HG02884 (cell line): Measurements from ENCODE around the gene FAXC.
"Not testable (repeated sequence)": the region's sequence is repeated elsewhere in the genome, so short reads cannot be mapped to it uniquely, and the experiment has no call there.

ENCODE experiments used
- ATAC-seq: cut with Tn5 transposase; IDR thresholded peaks from one replicate; pipeline ENCODE4 v1.9.1; 2021; ENCODE audit warnings: mild to moderate bottlenecking, moderate library complexity; ENCODE audit not compliant: unreplicated experiment

The FAXC gene

GRCh38 chr6:99289701-99290100 is 59.8 kb downstream of the FAXC start:
- ATAC-seq, result no peak

GRCh38 chr6:99288668-99289067 is 60.8 kb downstream of the FAXC start:
- ATAC-seq, result no peak

GRCh38 chr6:99287523-99287922 is 62.0 kb downstream of the FAXC start:
- ATAC-seq, result no peak

GRCh38 chr6:99285881-99286280 is 63.6 kb downstream of the FAXC start:
- no peak for ATAC-seq

- ATAC-seq, result no peak
These were observed 66.9 kb downstream of the FAXC start for GRCh38 chr6:99282479-99283062.

- no peak for ATAC-seq
These were observed 72.7 kb downstream of the FAXC start for GRCh38 chr6:99276747-99277146.

- ATAC-seq, result no peak
These were observed 78.6 kb downstream of the FAXC start for GRCh38 chr6:99270826-99271225.

GRCh38 chr6:99270030-99270429 is 79.4 kb downstream of the FAXC start:
- no peak for ATAC-seq

- no peak for ATAC-seq
These were observed 80.3 kb downstream of the FAXC start for GRCh38 chr6:99269207-99269606.

GRCh38 chr6:99266996-99267395 is 82.5 kb downstream of the FAXC start:
- ATAC-seq, result not testable (repeated sequence)

- not testable (repeated sequence) for ATAC-seq
These were observed 84.0 kb downstream of the FAXC start for GRCh38 chr6:99265447-99265846.

- no peak for ATAC-seq
These were observed 94.6 kb downstream of the FAXC start for GRCh38 chr6:99254616-99255550.

GRCh38 chr6:99253271-99253670 is 96.2 kb downstream of the FAXC start:
- no peak for ATAC-seq

- ATAC-seq, result no peak
These were observed 97.1 kb downstream of the FAXC start for GRCh38 chr6:99252421-99252820.

- no peak for ATAC-seq
These were observed 99.0 kb downstream of the FAXC start for GRCh38 chr6:99250476-99250875.

GRCh38 chr6:99246602-99247001 is 102.9 kb downstream of the FAXC start:
- no peak for ATAC-seq

GRCh38 chr6:99241905-99242534 is 107.5 kb downstream of the FAXC start:
- ATAC-seq, result no peak

- no peak for ATAC-seq
These were observed 113.5 kb downstream of the FAXC start for GRCh38 chr6:99236010-99236409.

- ATAC-seq, result no peak
These were observed 116.3 kb downstream of the FAXC start for GRCh38 chr6:99233219-99233618.

GRCh38 chr6:99232056-99232455 is 117.4 kb downstream of the FAXC start:
- ATAC-seq, result no peak

GRCh38 chr6:99225172-99225571 is 124.3 kb downstream of the FAXC start:
- no peak for ATAC-seq
